G401.6 (cell line): Measurements from ENCODE around the gene OSBPL1A.
"Not testable (repeated sequence)": the region's sequence is repeated elsewhere in the genome, so short reads cannot be mapped to it uniquely, and the experiment has no call there.

Experiments
- FAIRE-seq: peaks from 2 replicates; lab custom pipeline; 2012; peaks lifted over from hg19 to GRCh38; lab: Jason Lieb, UNC

The OSBPL1A gene

DNA sequence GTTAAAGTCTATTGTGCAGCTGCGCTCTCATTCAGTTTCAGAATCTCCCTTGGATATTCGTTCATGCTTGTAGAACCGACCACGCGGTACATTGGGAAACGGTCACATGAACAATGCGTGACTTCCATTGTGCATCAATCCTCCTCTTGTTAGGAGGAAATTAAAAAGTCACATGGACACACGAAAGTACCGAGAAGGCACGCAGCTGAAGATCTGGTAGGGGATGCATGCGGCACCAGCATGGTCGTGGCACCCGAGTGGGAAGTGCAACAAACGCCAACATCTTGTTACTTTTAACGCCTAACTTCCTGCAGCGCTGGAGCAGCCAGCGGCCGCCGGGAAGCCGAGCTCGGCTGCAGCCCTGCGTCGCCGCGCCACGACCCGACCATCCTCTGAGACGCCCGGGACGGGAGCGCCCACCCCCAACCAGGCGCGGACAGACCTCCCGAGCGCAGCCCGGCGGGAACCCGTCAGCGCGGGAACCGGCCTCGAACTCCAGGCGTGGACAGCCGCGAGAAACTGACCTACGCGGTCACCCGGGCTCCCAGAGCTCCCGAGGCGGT lies 412 bp downstream of the OSBPL1A start:
- peak; percentile 77 for FAIRE-seq

DNA sequence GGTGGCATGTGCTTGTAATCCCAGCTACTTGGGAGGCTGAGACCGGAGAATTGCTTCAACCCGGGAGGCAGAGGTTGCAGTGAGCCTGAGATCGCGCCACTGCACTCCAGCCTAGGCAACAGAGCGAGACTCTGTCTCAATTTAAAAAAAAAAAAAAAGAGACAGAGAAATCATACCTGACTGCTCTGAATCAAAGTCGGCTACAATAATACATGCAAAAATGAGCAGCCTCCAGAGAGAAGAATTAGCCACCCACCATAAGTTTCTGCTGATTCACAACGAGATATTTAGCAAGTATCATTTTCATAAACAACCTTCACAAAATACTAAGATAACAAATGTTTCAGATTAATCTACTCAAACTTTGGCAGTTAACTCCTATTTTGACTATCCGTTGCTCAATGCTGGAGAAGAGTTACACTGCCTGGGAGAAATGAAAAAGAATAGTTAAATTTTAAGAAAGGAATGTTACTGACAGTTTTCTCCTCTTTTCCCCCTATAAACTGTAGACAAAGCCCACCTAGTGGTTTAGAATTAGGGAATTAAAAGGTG lies 1.5 kb downstream of the OSBPL1A start:
- FAIRE-seq = peak; percentile 13

DNA sequence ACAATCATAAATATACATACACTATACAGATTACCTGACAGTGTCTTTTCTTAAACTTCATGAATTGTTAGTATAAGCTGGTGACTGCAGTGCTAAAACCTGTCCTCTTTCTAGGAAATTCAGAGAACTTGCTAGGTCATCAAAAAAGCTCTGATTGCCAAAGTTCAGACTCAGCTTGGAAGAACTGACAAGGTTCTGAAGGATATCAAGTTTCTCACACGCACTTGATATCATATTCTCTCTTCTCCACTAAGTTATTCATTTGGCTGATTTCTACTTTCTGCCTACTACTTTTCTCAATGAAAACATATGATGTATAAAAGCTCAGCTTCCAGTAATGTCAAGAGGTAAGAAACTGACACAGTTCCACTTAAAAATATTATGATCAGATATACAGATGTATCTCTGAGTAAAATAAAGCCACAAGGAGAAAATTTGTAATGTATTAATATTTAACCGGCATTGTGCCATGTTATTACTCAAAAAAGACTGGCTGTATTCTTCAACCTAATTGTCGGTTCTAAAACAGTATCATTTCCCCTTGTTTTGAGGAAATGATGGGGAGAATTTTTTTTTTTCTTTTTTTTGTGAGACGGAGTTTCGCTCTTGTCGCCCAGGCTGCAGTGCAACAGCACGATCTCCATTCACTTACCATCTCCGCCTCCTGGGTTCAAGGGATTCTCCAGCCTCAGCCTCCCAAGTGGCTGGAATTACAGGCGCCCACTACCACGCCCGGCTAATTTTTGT lies 2.4 kb downstream of the OSBPL1A start:
- peak; percentile 70 for FAIRE-seq

DNA sequence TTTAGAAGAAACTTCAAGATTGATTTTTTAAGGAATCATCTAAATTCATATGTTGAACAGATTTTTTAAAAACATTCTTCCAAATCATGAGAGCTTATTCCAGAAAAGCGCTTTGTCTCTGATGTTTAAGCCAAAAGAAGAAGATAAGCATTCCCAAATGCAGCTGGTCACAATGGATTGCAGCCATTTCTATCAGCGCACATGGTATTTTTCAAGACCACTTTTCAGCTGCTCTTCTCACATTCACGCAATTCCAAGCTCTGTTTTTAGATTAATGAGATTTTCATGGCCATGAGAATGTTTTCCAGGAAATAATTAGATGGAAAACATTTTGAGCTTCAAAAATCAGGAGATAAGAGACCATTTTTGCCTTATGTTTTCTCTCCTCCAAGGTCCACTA lies 8.7 kb downstream of the OSBPL1A start:
- no peak for FAIRE-seq

DNA sequence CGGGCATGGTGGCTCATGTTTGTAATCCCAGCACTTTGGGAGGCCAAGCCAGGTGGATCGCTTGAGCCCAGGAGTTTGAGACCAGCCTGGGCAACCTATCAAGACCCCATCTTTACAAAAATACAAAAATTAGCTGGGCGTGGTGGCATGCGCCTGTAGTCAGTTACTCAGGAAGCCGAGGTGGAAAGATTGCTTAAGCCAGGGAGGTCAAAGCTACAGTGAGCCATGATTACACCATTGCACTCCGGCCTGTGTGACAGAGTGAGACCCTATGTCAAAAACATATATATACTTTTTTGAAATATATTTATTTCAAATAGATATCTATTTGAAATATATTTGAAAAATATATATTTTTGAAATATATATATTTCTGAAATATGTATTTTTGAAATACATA lies 10.9 kb downstream of the OSBPL1A start:
- FAIRE-seq = no peak

DNA sequence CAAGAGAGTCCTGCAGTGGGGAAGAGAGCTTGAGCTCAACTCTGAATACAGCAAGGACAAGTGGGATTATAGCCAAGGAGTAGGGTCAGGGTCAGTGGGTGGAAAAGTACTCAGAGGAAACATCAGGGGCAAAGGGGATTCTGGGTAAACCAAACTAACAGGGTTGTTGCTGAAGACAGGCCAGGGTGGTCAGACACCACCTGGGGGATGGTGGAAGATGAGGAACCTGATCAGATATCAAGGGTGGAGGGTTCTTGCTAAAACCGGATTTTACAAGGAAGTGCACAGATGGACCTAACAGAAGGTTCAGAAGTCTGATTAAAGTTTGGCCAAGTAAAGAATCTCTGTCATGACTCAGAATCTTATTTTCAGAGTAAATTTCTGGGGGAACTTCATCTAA lies 16.5 kb downstream of the OSBPL1A start:
- FAIRE-seq = no peak

DNA sequence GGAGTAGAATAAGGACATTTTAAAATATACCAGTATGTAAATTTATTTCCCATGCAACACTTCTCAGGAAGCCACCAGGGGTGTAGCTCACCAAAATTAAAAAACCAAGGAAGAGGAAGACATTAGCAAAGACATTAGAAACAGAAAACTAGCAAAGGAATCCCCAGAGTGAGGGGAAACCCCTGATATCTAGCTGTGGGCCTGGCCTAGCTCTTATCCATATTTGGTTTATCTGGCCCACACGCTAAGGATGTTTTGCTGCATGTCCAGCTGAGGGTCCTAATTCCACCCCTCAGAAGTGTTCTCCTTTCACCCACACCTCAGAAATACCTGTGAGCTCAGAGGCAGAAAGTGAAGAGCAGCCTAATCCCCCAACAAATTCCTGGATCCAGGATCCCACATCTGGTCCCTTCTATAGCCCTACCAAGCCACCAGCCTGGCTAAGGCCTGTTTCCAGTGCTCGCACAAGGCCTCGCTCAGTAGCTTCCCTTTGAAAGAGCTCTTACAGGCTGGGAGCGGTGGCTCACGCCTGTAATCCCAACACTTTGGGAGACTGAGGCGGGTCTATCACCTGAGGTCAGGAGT lies 17.4 kb downstream of the OSBPL1A start:
- no peak for FAIRE-seq

DNA sequence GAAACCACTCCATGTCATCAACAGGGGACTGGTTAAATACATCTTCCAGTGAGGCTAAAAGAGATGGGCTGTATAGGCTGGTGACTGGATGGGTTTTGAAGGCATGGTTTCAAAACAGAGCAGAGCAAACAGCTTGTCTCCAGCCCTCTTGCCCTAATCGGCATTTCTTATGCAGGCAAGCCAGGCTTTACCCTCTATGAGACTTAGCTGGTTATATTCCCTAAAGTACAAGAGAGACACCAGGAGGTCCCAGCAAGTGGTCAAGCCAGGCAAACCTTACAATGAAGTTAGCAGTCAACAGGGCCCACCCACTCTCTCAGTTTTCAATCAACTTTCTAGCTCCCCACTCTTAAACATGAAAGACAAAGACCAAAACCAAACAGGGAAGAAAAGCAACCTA lies 19.0 kb downstream of the OSBPL1A start:
- FAIRE-seq = no peak

DNA sequence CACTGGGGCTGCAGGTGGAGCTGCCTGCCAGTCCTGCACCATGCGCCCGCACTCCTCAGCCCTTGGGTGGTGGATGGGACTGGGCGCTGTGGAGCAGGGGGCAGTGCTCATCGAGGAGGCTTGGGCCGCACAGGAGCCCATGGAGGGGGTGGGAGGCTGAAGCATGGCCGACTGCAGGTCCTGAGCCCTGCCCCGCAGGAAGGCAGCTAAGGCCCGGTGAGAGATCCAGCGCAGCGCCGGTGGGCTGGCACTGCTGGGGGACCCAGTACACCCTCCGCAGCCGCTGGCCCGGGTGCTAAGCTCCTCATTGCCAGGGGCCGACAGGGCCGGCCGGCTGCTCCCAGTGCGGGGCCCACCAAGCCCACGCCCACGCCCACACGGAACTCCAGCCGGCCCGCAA lies 21.1 kb downstream of the OSBPL1A start:
- not testable (repeated sequence) for FAIRE-seq

DNA sequence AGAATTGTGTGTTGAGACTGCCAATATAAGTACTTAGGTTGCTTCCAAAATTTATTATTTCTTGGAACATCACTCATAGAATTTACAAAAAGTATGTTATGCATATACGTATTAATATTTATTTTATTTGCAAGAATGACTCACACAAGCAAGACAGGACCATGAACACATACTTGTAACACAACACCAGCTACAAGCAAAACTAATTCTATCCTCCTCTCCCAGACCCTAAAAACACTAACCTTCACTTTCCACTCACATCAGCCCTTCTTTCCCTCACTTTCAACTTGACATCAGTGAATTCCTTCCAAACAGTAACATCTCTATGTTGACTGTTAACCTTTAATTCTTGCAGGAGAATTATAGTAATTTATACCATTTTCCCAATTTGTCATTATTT lies 24.3 kb downstream of the OSBPL1A start:
- FAIRE-seq = no peak

DNA sequence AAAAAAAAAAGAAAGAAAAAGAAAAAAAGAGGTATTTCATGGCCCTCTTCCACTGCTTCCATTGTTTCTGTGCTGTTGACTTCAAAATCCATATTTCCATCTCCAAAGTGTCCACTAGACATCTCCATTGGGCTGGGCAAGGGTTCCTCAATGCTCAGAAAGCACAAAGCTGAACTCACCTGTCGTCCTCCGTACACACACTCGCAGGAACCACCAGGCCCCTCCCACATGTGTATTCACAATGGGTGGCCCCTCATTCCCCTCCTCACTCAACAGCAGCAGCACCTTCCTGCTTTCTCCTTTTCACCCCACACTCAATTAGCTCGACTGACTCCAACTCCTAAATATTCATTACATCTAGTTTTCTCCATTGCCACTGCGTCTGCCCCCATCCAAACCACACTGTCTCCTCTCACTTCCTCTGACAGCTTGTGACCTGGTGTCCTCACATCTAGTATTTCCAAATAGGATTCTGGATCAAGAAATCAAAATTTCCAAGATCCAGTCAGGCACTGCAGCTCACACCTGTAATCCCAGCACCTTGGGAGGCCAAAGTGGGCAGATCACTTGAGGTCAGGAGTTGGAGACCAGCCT lies 25.2 kb downstream of the OSBPL1A start:
- FAIRE-seq = no peak

DNA sequence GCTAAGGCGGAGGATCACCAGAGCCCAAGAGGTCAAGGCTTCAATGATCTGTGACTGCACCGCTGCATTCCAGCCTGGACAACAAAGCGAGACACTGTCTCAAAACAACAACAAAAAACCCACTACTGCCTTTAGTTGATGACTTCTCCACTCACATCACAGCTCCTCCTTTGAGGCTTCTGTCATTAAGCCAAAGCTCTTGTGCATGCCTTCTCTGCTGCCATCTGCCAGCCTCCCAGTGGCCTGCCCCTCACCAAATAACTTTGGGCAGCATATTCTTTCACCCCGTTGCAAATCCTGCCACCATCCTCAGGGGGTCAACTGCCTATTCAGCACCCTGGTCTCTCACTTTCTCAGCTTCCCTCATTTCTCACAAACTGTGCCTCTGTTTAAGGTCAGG lies 27.5 kb downstream of the OSBPL1A start:
- no peak for FAIRE-seq

DNA sequence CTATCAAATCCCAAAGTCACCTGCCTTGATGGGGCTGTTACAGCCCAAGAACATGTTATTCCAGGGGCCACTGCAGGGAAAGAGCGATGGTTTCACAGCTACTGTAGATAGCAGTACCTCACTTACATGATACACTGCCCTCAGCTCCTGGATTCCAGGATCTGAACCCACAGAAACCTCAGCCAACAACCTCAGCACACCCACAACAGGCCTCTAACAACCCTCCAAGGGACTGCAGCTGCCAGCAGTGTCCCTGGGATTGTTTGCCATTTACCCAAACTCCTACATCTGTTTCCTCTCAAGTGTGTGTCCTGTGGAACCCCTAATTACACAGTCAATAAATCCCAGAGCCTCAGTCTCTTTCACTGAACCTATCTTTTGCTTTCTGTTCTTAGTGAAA lies 28.2 kb downstream of the OSBPL1A start:
- no peak for FAIRE-seq

DNA sequence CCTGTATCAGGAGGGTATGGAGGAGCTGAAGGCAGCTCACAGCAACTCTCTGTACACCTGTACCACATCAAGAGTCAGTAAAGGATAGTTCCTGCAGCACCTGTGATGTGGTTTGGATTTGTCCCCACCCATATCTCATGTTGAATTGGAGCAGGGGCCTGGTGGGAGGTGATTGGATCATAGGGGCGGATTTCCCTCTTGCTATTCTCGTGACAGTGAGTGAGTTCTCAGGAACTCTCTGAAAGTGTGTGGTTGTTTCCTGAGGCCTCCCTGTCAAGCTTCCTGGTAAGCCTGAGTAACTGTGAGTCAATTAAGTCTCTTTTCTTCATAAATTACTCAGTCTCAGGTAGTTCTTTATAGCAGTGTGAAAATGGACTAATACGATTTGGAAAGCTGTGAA lies 28.9 kb downstream of the OSBPL1A start:
- no peak for FAIRE-seq

DNA sequence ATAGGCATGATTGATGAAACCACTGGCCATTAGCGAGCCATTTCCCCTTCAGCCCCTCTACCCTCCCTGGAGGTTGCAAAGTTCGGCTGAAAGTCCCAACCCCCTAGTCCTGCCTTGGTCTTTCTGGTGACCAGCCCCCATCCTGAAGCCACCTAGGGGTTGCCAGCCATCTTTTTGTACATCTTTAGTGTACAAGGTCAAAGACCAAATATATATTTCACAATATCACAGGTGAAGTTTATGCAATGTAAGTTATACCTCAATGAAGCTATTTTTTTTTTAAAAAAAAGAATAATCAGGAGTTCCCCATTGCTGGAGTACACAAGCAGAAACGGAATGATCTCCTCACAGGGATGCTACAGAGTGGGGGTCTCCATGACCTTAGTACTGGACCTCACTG lies 31.3 kb downstream of the OSBPL1A start:
- no peak for FAIRE-seq

DNA sequence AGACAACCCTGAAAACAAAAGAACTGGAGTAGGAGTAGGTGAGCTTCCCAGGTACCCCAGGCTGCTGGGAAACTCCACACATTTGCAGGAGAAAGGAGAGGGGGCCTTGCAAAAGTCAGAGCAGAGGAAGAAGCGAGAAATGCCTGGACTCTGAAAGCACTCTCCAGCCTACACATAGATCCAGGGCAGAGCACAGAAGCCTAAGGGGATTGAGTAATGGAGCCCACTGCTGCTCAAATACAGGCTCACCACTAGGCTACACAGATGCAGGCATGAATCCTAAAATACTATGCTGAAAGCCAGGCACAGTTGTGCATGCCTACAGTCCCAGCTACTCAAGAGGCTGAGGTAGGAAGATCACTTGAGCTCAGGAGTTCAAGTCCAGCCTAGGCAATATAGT lies 33.4 kb downstream of the OSBPL1A start:
- no peak for FAIRE-seq

DNA sequence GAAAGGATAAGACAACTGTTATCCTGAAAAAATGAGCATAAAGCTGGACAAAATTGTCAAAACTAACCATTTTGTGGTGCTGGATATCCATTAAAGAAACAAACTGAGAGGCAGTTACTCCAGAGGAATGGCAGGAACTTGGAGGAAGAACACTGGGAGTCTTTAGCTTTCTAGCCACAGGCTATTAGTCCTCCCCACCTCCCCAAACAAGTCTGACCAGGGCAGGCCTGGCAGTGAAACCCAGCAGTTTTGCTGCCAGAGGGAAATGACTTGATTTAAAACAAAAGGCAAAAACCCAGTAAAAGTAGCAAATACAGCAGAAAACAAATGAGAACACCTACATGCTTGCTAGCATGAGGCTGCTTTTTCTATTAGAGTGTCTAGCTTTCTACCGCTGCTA lies 34.9 kb downstream of the OSBPL1A start:
- peak; percentile 49 for FAIRE-seq

DNA sequence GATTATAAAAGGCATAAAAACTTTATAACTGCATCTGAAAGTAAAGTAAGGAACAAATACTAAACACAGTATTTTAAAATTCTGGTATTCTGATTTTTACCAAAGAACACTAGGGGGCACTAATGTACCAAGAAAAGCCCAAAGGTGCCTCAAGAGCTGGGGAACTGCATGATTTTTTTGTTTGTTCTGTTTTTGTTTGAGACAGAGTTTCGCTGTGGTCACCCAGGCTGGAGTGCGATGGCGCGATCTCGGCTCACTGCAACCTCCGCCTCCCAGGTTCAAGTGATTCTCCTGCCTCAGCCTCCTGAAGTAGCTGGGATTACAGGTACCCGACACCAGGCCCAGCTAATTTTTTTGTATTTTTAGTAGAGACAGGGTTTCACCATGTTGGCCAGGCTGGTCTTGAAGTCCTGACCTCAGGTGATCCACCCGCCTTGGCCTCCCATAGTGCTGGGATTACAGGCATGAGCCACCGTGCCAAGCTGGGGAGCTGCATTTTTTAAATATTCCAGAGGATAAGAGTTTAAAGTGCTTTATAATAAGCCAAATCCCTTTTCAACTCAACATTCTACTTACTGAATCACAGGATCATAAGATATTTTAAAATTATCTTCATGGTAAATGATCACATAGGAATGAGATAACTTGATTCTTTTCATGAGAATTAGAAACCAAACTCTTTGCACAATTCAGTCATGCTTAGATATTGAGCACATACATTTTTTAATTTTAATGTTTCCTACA lies 37.7 kb downstream of the OSBPL1A start:
- FAIRE-seq = peak; percentile 97

DNA sequence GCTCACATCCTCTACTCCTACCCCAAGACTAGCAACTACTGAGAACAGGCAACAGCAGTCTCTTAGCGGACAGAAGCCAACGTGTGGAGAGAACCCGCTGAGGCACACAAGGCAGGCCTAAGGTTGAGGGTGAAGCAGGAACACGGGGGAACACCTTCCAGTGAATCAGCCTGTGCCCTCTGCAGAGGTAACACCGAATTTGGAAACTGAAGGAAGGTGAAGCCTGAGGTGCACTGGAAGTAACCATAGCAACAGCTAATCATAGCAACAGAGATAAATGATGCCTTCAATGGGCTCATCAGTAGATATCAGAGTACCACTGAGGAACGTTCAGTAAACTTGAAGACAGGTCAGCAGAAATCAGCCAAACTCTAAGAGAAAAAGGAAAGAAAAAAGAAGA lies 43.3 kb downstream of the OSBPL1A start:
- no peak for FAIRE-seq

DNA sequence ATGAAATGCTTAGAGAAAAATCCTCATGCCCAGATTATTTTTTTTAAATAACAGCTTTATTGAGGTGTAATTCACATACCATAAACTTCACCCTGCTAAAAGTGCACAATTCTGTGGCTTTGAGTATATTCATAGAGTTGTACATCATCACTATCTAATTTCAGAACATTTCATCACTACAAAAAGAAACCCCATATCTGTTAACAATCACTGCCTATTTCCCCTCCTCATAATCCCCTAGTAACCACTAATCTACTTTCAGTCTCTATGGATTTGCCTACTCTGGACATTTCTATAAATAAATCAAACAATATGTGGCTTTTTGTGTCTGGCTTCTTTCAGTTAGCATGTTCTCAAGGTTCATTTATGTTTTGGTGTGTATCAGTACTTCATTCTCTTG lies 51.4 kb downstream of the OSBPL1A start:
- FAIRE-seq = no peak

DNA sequence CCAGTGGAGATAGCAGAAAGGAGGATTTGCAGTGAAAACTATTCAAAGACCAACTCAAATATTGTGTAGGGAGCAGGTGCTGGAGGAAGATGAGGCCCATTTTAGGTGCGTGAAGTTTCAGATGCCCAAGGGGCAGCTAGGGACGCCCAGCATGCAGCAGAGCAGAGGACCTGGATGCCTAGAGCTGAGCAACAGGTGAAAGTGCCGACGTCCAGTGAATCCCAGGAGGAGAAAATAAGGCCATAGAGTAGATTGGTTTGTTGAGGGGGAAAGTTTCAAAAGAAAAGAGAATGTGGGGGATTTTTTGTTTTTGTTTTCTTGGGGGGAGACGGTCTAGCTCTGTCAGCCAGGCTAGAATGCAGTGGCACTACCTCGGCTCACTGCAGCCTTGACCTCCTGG lies 53.1 kb downstream of the OSBPL1A start:
- no peak for FAIRE-seq

DNA sequence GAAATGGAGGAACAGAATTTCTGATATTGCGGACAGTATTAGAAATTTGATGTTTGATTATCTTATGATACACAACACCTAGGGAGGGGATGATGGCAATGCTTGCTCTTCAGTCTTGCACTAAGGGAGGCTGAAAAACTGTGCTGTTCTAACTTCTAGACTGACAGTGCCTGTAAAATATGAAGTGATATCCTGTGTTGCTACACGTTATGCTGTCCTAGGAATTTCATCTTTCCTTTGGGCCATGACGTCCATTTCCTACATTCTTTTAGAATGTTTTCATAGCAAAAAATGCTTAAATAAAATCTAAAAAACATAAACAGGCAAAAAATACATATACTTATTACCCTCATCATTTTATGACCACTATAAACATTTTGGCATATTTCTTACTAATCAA lies 55.3 kb downstream of the OSBPL1A start:
- no peak for FAIRE-seq

DNA sequence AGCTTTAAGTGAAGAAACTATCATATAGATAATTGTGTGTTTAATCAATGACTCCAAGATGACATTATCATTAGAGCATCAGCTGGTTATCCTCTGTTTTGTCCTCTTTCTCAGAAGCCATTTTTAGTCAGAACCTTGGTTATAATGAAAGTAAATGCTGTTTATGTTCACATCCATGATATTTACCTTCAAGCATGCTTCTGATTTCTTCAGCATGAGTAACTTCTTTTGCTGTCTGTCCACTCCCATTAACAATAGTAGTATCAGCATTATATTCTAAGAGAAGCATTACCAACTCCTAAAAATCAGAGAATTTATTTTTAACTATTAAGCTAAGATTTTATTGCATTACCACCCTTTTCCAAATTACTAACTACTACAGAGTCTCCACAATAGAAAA lies 56.3 kb downstream of the OSBPL1A start:
- no peak for FAIRE-seq
